ENCODE measurements around the gene PDZD2.

GRCh38 chr5:31805785-31806400, 167.0 kb downstream of the PDZD2 start:
- TF ChIP-seq CTCF (IDR thresholded peaks at IDR 0.05) (no peak), ZFX (IDR thresholded peaks at IDR 0.05; ENCODE audit: borderline replicate concordance) (no peak)

Measured in 22Rv1 (cell line).